H9 (cell line): ENCODE measurements around the gene INTS7. TPM values are rescaled to one million over a fixed set of nuclear protein-coding genes. Genes with fewer than 3 reads are reported as not detected.

Source experiments
- DNase-seq: peaks from one replicate; pipeline ENCODE4 v3.0.0-alpha.2; 2017
- H2AFZ ChIP-seq: one replicate; pipeline ENCODE4 v1.6.1; 2013; ENCODE audit warnings: mild to moderate bottlenecking, low read length, control low read depth, moderate library complexity
- H2AK5ac ChIP-seq: 2 replicates; pipeline ENCODE4 v1.6.1; 2013; ENCODE audit warnings: low read length, control low read depth, mixed read lengths; ENCODE audit not compliant: insufficient read length
- H2BK120ac ChIP-seq: one replicate; pipeline ENCODE4 v1.6.1; 2013; ENCODE audit warnings: low read depth, mild to moderate bottlenecking, low read length, control low read depth, inconsistent platforms; ENCODE audit not compliant: poor library complexity, severe bottlenecking
- H2BK12ac ChIP-seq: 2 replicates; pipeline ENCODE4 v1.6.1; 2013; ENCODE audit warnings: low read length, control low read depth, mixed read lengths, low read depth; ENCODE audit not compliant: insufficient read length
- H2BK15ac ChIP-seq: 2 replicates; pipeline ENCODE4 v1.6.1; 2013; ENCODE audit warnings: low read depth, low read length, control low read depth
- H2BK20ac ChIP-seq: one replicate; pipeline ENCODE4 v1.6.1; 2013; ENCODE audit warnings: low read depth, mild to moderate bottlenecking, low read length, control low read depth, inconsistent platforms; ENCODE audit not compliant: poor library complexity, severe bottlenecking
- H2BK5ac ChIP-seq: 2 replicates; pipeline ENCODE4 v1.6.1; 2013; ENCODE audit warnings: low read length, control low read depth, mixed read lengths; ENCODE audit not compliant: insufficient read length
- H3K14ac ChIP-seq: 2 replicates; pipeline ENCODE4 v1.6.1; 2013; ENCODE audit warnings: low read length, control low read depth; ENCODE audit not compliant: insufficient read depth
- H3K18ac ChIP-seq: 2 replicates; pipeline ENCODE4 v1.6.1; 2013; ENCODE audit warnings: low read depth, mild to moderate bottlenecking, mixed read lengths, low read length, control low read depth; ENCODE audit not compliant: insufficient read length
- H3K23ac ChIP-seq: 2 replicates; pipeline ENCODE4 v1.6.1; 2013; ENCODE audit warnings: low read length, control low read depth, mixed read lengths, low read depth; ENCODE audit not compliant: insufficient read length
- H3K23me2 ChIP-seq: 2 replicates; pipeline ENCODE4 v1.6.1; 2013; ENCODE audit warnings: low read depth, mild to moderate bottlenecking, mixed read lengths, low read length, control low read depth; ENCODE audit not compliant: insufficient read length, poor library complexity, severe bottlenecking
- H3K27ac ChIP-seq: 2 replicates; pipeline ENCODE4 v1.5.1; 2013; ENCODE audit warnings: low read length, control low read depth, mixed read lengths, low read depth; ENCODE audit not compliant: insufficient read length
- H3K27me3 ChIP-seq: 2 replicates; pipeline ENCODE4 v1.6.1; 2013; ENCODE audit warnings: low read length, control low read depth, inconsistent platforms; ENCODE audit not compliant: insufficient read depth
- H3K4ac ChIP-seq: 2 replicates; pipeline ENCODE4 v1.6.1; 2013; ENCODE audit warnings: low read depth, mild to moderate bottlenecking, control low read depth, inconsistent platforms, low read length, moderate library complexity
- H3K4me1 ChIP-seq: 2 replicates; pipeline ENCODE4 v1.6.1; 2013; ENCODE audit warnings: low read length, control low read depth, inconsistent platforms; ENCODE audit not compliant: insufficient read depth
- H3K4me2 ChIP-seq: 2 replicates; pipeline ENCODE4 v1.6.1; 2013; ENCODE audit warnings: low read length, control low read depth, mixed read lengths; ENCODE audit not compliant: insufficient read length, insufficient read depth
- H3K56ac ChIP-seq: 2 replicates; pipeline ENCODE4 v1.6.1; 2013; ENCODE audit warnings: low read depth, mild to moderate bottlenecking, mixed read lengths, low read length, control low read depth; ENCODE audit not compliant: insufficient read length
- H3K79me1 ChIP-seq: 2 replicates; pipeline ENCODE4 v1.6.1; 2013; ENCODE audit warnings: low read depth, mild to moderate bottlenecking, moderate library complexity, low read length, control low read depth, inconsistent platforms; ENCODE audit not compliant: insufficient read depth, poor library complexity, severe bottlenecking
- H3K79me2 ChIP-seq: 2 replicates; pipeline ENCODE4 v1.6.1; 2013; ENCODE audit warnings: low read length, control low read depth, inconsistent platforms; ENCODE audit not compliant: insufficient read depth
- H3K9ac ChIP-seq: 2 replicates; pipeline ENCODE4 v1.6.1; 2013; ENCODE audit warnings: low read length, control low read depth, mixed read lengths; ENCODE audit not compliant: insufficient read length; ENCODE audit errors: extremely low read depth
- H3K9me3 ChIP-seq: one replicate; pipeline ENCODE4 v1.6.1; 2013; ENCODE audit warnings: low read depth, low read length, inconsistent platforms; ENCODE audit not compliant: control insufficient read depth
- H3T11ph ChIP-seq: one replicate; pipeline ENCODE4 v1.6.1; 2013; ENCODE audit warnings: mild to moderate bottlenecking, low read length, control low read depth, inconsistent platforms
- H4K20me1 ChIP-seq: one replicate; pipeline ENCODE4 v1.6.1; 2013; ENCODE audit not compliant: control insufficient read depth, insufficient read length, insufficient read depth
- H4K5ac ChIP-seq: 2 replicates; pipeline ENCODE4 v1.6.1; 2013; ENCODE audit warnings: low read depth, mild to moderate bottlenecking, mixed read lengths, low read length, control low read depth; ENCODE audit not compliant: insufficient read length
- H4K8ac ChIP-seq: replicated peaks from 2 replicates; pipeline ENCODE4 v1.6.1; 2013; ENCODE audit warnings: low read length, control low read depth, mixed read lengths, low read depth; ENCODE audit not compliant: insufficient read length
- H4K91ac ChIP-seq: 2 replicates; pipeline ENCODE4 v1.6.1; 2013; ENCODE audit warnings: low read depth, mild to moderate bottlenecking, moderate library complexity, mixed read lengths, low read length, control low read depth; ENCODE audit not compliant: insufficient read length
- H3K27ac Mint-ChIP-seq, 3 experiments: 2 replicates in 2 of 3; 3 replicates in 1 of 3; pipeline ENCODE4 v1.8.0; 2020 to 2021; ENCODE audit warnings: mixed read lengths in 3 of 3, mild to moderate bottlenecking in 1 of 3, moderate library complexity in 1 of 3
- H3K27me3 Mint-ChIP-seq: 2 replicates; pipeline ENCODE4 v1.8.0; 2021; ENCODE audit warnings: low read depth, mild to moderate bottlenecking, moderate library complexity, mixed read lengths
- H3K36me3 Mint-ChIP-seq, 3 experiments: 2 replicates in 2 of 3; 3 replicates in 1 of 3; pipeline ENCODE4 v1.8.0; 2020 to 2021; ENCODE audit warnings: low read depth in 3 of 3, mixed read lengths in 3 of 3; ENCODE audit not compliant: insufficient read depth in 1 of 3
- H3K4me1 Mint-ChIP-seq, 2 experiments: 2 replicates each; pipeline ENCODE4 v1.8.0; 2020; ENCODE audit warnings: mixed read lengths in 2 of 2
- H3K4me3 Mint-ChIP-seq, 2 experiments: 2 replicates in 1 of 2; 3 replicates in 1 of 2; pipeline ENCODE4 v1.8.0; 2020 to 2021; ENCODE audit warnings: mild to moderate bottlenecking in 2 of 2, mixed read lengths in 2 of 2, moderate library complexity in 1 of 2
- H3K9me3 Mint-ChIP-seq, 2 experiments: 2 replicates in 1 of 2; 3 replicates in 1 of 2; pipeline ENCODE4 v1.8.0; 2020; ENCODE audit warnings: mild to moderate bottlenecking in 2 of 2, mixed read lengths in 2 of 2, moderate library complexity in 1 of 2
- WGBS: extraction: QIAGEN DNeasy Blood & Tissue Kit; methylation state at CpG from one replicate; pipeline ENCODE4 v1.1.7; 2013; ENCODE audit warnings: missing lambda C conversion rate, low lambda C conversion rate, mixed read lengths; ENCODE audit not compliant: insufficient read length; ENCODE audit errors: extremely low coverage; 5-methylcytosine and 5-hydroxymethylcytosine counted together
- total RNA-seq: library from RNA; stranded (reverse); gene quantifications from 2 replicates; pipeline ENCODE4 v1.2.1, GENCODE V29; 2021
- TF ChIP-seq, protein P1 (sequence below): fragments of 200-600 bp; sonication (generic); conservative IDR thresholded peaks from 3 replicates; pipeline ENCODE4 v1.8.0; 2021; ENCODE audit warnings: antibody characterized with exemption, mild to moderate bottlenecking

INTS7 gene
- total RNA-seq, 1 experiment from 2014 or later: 32.3 TPM

GRCh38 chr1:211968200-211968834 lies 67.0 kb downstream of the INTS7 start:
- Mint-ChIP-seq H3K4me3 (no peak overlapping the region), H3K4me1 (peaks cover 0 to 3% of the 10 kb centered on the region in 2 experiments; a peak in 1 of 4 replicates), H3K9me3 (no peaks in the 10 kb centered on the region; a peak in 1 of 5 replicates), H3K27me3 (no peaks in the 10 kb centered on the region), H3K36me3 (peaks cover 13 to 36% (median 31%) of the 10 kb centered on the region in 3 experiments), H3K27ac (peak overlapping the region in 1 of 3 experiments; percentile 65; a peak in 1 of 7 replicates)
- no peak for DNase-seq
- no peak overlapping the region for H2AFZ ChIP-seq
- no peaks in the 10 kb centered on the region for H3K23me2 ChIP-seq
- no peak overlapping the region for H3K9ac ChIP-seq
- H3K9me3 ChIP-seq: no peaks in the 10 kb centered on the region
- no peak overlapping the region for H2BK5ac ChIP-seq
- no peak overlapping the region for H4K5ac ChIP-seq
- no peak overlapping the region for H3K14ac ChIP-seq
- H3K23ac ChIP-seq: no peak overlapping the region
- H2BK15ac ChIP-seq: no peak overlapping the region
- no peaks in the 10 kb centered on the region for H3K79me2 ChIP-seq
- WGBS: no CpG with 5 or more reads among the region's 4 CpGs
- no peaks in the 10 kb centered on the region for H4K20me1 ChIP-seq
- no peak overlapping the region for H3K18ac ChIP-seq
- no peaks in the 10 kb centered on the region for H3K79me1 ChIP-seq
- no peak overlapping the region for H2BK120ac ChIP-seq
- H3K56ac ChIP-seq: no peak overlapping the region
- no peak overlapping the region for H4K91ac ChIP-seq
- H3K4me1 ChIP-seq: no peaks in the 10 kb centered on the region
- no peak overlapping the region for H4K8ac ChIP-seq
- no peaks in the 10 kb centered on the region for H3K27me3 ChIP-seq
- H3K4me2 ChIP-seq: no peak overlapping the region
- TF ChIP-seq, protein P1, sequence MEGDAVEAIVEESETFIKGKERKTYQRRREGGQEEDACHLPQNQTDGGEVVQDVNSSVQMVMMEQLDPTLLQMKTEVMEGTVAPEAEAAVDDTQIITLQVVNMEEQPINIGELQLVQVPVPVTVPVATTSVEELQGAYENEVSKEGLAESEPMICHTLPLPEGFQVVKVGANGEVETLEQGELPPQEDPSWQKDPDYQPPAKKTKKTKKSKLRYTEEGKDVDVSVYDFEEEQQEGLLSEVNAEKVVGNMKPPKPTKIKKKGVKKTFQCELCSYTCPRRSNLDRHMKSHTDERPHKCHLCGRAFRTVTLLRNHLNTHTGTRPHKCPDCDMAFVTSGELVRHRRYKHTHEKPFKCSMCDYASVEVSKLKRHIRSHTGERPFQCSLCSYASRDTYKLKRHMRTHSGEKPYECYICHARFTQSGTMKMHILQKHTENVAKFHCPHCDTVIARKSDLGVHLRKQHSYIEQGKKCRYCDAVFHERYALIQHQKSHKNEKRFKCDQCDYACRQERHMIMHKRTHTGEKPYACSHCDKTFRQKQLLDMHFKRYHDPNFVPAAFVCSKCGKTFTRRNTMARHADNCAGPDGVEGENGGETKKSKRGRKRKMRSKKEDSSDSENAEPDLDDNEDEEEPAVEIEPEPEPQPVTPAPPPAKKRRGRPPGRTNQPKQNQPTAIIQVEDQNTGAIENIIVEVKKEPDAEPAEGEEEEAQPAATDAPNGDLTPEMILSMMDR: no peak
- no peak overlapping the region for H3K27ac ChIP-seq
- no peak overlapping the region for H3T11ph ChIP-seq
- no peak overlapping the region for H2AK5ac ChIP-seq
- no peak overlapping the region for H2BK20ac ChIP-seq
- no peak overlapping the region for H3K4ac ChIP-seq
- H2BK12ac ChIP-seq: no peak overlapping the region
